OCI-LY1 (cell line): ENCODE results near the gene AASDH.

Experiments
- EZH2 ChIP-seq: fragments of 200-600 bp; sonication (generic), shearing (Covaris generic); IDR thresholded peaks from 2 replicates; pipeline ENCODE4 v1.8.0; 2017; ENCODE audit warnings: borderline replicate concordance, mixed run types, mild to moderate bottlenecking, antibody characterized with exemption, low read length, moderate library complexity, mixed read lengths
- TF ChIP-seq, protein P1 (sequence below): fragments of 200-600 bp; sonication (generic), shearing (Covaris generic); IDR thresholded peaks from 2 replicates; pipeline ENCODE4 v1.5.1; 2017; ENCODE audit warnings: mild to moderate bottlenecking, antibody characterized with exemption, low read length, moderate library complexity, mixed read lengths

- TF ChIP-seq, protein P1, sequence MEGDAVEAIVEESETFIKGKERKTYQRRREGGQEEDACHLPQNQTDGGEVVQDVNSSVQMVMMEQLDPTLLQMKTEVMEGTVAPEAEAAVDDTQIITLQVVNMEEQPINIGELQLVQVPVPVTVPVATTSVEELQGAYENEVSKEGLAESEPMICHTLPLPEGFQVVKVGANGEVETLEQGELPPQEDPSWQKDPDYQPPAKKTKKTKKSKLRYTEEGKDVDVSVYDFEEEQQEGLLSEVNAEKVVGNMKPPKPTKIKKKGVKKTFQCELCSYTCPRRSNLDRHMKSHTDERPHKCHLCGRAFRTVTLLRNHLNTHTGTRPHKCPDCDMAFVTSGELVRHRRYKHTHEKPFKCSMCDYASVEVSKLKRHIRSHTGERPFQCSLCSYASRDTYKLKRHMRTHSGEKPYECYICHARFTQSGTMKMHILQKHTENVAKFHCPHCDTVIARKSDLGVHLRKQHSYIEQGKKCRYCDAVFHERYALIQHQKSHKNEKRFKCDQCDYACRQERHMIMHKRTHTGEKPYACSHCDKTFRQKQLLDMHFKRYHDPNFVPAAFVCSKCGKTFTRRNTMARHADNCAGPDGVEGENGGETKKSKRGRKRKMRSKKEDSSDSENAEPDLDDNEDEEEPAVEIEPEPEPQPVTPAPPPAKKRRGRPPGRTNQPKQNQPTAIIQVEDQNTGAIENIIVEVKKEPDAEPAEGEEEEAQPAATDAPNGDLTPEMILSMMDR, result no peak
- TF ChIP-seq EZH2, result no peak
These were observed 89.1 kb downstream of the AASDH start for GRCh38 chr4:56298236-56298635.
